ENCODE measurements around the gene LMTK3. TPM values are rescaled to one million over a fixed set of nuclear protein-coding genes. Genes with fewer than 3 reads are reported as not detected.

LMTK3 gene
- total RNA-seq, 4 donors from 2014 or later, result under 0.01 to 1.8 (median 0.59) TPM; not detected in 1

GRCh38 chr19:48476176-48476575 lies 35.5 kb downstream of the LMTK3 start:
- Histone ChIP-seq H3K27me3 (no peaks in the 10 kb centered on the region), H3K4me3 (no peak overlapping the region), H3K9me3 (no peaks in the 10 kb centered on the region), H3K27ac (no peak overlapping the region), H3K4me1 (peaks cover 0 to 23% (median under 1%) of the 10 kb centered on the region in 4 donors), H3K36me3 (peaks cover 8 to 83% (median 32%) of the 10 kb centered on the region in 3 donors)
- TF ChIP-seq EP300 (IDR thresholded peaks at IDR 0.05) (no peak), CTCF (IDR thresholded peaks at IDR 0.05) (no peak), POLR2A (IDR thresholded peaks at IDR 0.05) (no peak)
- no peak for DNase-seq (ENCODE audit: low spot score in 2 of 2)
- WGBS, 2 donors, result 92 to 93% methylated on average over 9 of the region's 9 CpGs

- Histone ChIP-seq H3K4me1 (peaks cover 0 to 23% (median 2%) of the 10 kb centered on the region in 4 donors), H3K27ac (no peak overlapping the region), H3K9me3 (no peaks in the 10 kb centered on the region), H3K36me3 (peaks cover 8 to 90% (median 38%) of the 10 kb centered on the region in 3 donors), H3K27me3 (no peaks in the 10 kb centered on the region), H3K4me3 (no peak overlapping the region)
- 87 to 89% methylated on average over 17 of the region's 17 CpGs for WGBS, 2 donors
- DNase-seq (ENCODE audit: low spot score in 2 of 2), result no peak
- no peak for TF ChIP-seq CTCF (IDR thresholded peaks at IDR 0.05)
- TF ChIP-seq POLR2A (IDR thresholded peaks at IDR 0.05), result no peak
Measured at GRCh38 chr19:48475369-48476068, 36.1 kb downstream of the LMTK3 start.

GRCh38 chr19:48474084-48474592 lies 37.5 kb downstream of the LMTK3 start:
- Histone ChIP-seq H3K27ac (no peak overlapping the region), H3K4me1 (peaks cover 0 to 27% (median 9%) of the 10 kb centered on the region in 4 donors)
- 85 to 89% methylated on average over 13 to 15 of the region's 16 CpGs for WGBS, 2 donors

GRCh38 chr19:48473161-48473966 lies 38.3 kb downstream of the LMTK3 start:
- peaks cover 8 to 82% (median 39%) of the 10 kb centered on the region in 3 donors for H3K36me3 ChIP-seq

More at GRCh38 chr19:48474084-48474592, 37.5 kb downstream of the LMTK3 start:
- H3K9me3 ChIP-seq, result no peaks in the 10 kb centered on the region
- no peak for TF ChIP-seq CTCF (IDR thresholded peaks at IDR 0.05)
- no peak for TF ChIP-seq POLR2A (IDR thresholded peaks at IDR 0.05)
- no peak for TF ChIP-seq EP300 (IDR thresholded peaks at IDR 0.05)
- DNase-seq (ENCODE audit: low spot score in 2 of 2), result no peak
- no peaks in the 10 kb centered on the region for H3K27me3 ChIP-seq
- H3K36me3 ChIP-seq, result peaks cover 8 to 90% (median 39%) of the 10 kb centered on the region in 3 donors
- H3K4me3 ChIP-seq, result no peak overlapping the region

More at GRCh38 chr19:48473161-48473966, 38.3 kb downstream of the LMTK3 start:
- no peak for DNase-seq (ENCODE audit: low spot score in 2 of 2)
- Histone ChIP-seq H3K4me3 (no peak overlapping the region), H3K27me3 (no peaks in the 10 kb centered on the region), H3K4me1 (peaks cover 0 to 30% (median 9%) of the 10 kb centered on the region in 4 donors), H3K9me3 (no peaks in the 10 kb centered on the region), H3K27ac (no peak overlapping the region)
- TF ChIP-seq EP300 (IDR thresholded peaks at IDR 0.05) (no peak), CTCF (IDR thresholded peaks at IDR 0.05) (no peak), POLR2A (IDR thresholded peaks at IDR 0.05) (no peak)
- 83 to 85% methylated on average over 14 of the region's 14 CpGs for WGBS, 2 donors

Measured in tibial nerve (tissue), 4 donors.